Measurements from ENCODE around the gene C20orf144.
"Not testable (repeated sequence)": the region's sequence is repeated elsewhere in the genome, so short reads cannot be mapped to it uniquely, and the experiment has no call there.

C20orf144 gene

DNA sequence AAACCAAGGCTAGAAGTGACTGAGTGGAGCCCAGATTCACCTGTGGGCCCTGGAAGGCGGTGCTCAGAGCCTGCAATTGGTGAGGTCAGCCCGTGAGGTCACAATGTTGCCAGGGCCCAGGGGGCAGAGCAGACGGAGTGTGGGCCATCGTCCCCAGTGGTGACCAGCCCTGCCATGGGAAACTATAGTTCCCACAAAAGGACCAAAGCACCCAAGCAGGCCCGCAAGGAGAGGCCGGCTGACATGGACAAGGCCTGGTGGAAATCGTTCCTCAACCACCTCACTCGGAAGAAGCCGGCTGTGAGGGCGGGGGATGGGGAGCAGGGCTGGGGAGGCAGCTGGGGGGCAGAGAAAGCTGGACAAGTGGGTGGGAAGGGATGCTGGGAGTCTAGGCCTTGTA, at the start of gene C20orf144:
Gene C20orf144 (plus strand): TSS at position 156 of the 400 bp plus-strand sequence. CDS start 19 bp downstream, at position 175.
- DNase-seq: no peak

DNA sequence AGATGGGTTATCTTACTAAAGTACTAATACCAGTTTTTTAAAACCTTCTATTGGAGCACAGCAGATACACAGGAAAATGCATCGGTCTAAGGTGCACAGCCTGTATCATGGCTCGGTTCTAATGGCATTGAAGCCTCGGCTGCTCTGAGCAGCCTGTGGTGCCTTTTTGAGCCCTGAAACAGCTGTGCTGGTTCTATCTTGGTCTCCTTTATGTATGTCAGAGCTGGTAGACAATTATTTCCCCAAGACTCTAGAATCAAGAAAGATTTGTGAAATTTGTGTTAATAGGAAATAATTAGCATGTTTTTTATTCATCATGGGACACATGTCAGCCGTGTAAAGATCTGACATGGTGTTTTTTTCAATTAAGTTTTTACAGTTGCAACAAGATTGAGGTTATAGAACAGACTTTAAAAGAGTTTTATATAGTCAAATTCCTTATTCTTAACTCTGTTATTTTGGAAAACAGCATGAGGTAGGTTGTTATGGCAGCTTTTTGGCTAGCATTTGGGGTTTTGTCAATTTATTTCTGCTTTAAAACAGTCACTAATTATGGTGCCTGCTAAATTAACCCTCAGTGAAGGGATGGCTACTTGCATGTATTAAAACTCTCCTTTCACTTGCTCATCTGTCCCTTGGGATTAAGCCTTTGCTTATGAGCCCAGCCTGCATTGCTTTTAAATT, 40.3 kb upstream of the C20orf144 start:
- DNase-seq: no peak

- DNase-seq: no peak
Observed at GRCh38 chr20:33622705-33623365, 39.3 kb upstream of the C20orf144 start.

- no peak for DNase-seq
Observed at GRCh38 chr20:33624399-33624798, 37.7 kb upstream of the C20orf144 start.

DNA sequence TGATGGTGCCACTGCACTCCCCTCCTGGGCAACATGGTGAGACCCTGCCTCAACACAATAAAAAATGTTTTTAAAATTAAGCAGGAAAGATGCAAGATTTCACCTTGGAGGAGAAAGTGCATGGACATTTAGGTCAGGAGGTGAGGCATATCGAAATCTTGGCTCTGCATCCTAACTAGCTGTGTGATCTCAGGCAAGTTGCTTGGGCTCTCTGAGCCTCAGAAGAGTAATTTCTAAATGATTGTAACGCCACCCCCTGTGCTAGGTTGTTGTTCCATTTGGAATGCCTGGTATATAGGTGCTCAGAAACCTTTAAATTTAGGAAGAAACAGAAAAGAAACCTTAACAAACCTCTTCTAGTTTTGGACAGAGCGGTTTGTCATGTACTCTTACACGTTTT, 35.9 kb upstream of the C20orf144 start:
- no peak for DNase-seq

DNA sequence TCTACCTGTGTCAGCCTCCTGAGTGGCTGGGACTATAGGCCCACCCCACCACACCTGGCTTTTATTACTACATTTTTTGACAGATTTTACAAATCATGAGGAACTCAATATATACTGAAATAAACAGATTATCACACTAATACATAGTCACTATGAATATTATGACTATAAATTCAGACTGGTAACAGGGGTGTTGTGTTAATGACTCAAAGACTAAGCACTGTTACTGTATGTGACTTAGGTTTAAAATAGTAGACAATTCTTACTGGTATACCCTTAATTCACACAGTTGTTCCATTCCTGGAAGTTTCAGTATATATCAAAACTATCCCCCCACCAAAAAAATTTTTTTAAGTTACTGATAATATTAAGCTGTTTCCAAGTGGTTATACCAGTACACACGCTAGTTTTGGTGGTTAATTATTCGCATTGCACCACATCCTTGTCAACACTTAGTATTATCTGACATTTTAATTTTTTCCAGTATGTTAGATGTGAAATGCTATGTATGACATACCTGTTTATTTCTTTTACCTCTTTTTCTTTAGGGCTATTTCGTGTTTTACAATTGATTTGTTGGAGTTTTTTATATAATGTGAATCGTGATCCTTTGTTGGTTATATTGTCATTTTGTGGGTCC, 34.4 kb upstream of the C20orf144 start:
- no peak for DNase-seq

DNA sequence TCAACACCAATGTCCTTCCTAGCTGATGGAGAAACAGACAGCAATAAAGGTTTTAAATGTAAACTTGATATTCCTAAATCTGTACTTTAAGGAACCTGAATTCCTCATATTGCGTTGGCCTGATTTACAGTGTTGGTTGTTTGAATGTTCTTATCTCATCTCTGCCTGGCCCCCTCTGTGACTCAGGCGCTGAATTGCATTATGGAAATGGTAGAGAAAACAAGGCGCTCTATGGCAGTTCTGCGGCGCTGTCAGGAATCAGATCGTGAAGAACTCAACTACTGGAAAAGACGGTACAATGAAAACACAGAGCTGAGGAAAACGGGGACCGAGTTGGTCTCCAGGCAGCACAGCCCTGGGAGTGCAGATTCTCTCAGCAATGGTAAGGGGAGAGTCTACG, 32.6 kb upstream of the C20orf144 start:
- no peak for DNase-seq

DNA sequence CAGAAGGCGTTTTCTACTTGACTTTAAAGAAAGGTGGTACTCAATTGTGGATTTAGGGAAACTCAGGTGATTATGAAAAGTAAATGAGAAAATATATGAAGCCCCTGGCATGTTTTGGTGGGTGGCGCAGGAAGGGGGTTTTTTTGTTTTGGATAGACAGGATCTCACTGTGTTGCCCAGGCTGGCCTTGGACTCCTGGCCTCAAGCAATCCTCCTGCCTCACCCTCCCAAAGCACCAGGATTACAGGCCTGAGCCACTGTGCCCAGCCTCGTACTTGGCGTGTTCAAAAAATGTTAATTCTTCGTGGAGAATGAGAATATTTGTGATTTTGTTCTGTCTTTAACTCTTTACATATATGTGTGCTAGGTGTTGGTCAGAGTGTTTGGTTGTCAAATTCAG, 32.1 kb upstream of the C20orf144 start:
- no peak for DNase-seq

DNA sequence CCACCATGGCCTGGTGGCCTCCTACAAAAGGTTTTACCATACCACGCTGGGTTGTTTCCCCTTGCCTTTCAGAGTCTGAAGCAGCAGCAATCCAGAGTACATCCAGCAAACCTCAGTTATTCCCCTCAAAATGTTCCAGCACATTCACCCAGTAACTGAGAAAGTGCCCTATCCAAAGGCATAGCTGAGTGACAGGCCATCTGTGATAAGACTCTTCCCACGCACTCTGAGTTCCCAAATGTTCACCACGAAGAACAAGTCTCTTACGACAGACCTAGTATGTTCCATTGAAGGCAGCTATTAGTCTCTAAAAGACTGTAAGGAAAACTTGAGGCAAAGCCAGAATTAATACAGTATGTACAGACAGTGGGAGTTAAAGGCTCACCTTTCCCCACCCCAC, 31.6 kb upstream of the C20orf144 start:
- no peak for DNase-seq

GRCh38 chr20:33631910-33632309, 30.2 kb upstream of the C20orf144 start:
- not testable (repeated sequence) for DNase-seq

- DNase-seq: no peak
Observed at GRCh38 chr20:33635341-33635740, 26.8 kb upstream of the C20orf144 start.

DNA sequence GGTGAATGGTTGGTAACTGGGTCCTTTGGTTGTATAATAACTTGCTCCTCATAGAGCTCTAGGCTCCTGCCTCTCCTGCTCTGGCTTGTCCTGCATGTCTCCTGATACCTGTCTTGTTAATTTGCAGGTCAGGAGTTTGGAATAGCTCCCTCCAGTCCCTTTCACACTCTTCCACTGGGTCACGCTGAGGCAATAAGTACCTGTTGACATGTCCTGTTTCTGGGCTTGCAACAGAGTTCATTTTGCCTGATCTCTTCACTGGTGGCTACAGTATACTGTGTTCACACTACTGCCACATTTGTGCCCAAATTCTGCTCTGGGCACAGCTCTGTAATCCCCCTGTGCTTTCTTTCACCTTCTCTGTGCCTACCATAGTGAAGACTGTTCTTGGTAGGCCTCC, 25.4 kb upstream of the C20orf144 start:
- DNase-seq: no peak

- DNase-seq: no peak
Observed at GRCh38 chr20:33640287-33640686, 21.8 kb upstream of the C20orf144 start.

DNA sequence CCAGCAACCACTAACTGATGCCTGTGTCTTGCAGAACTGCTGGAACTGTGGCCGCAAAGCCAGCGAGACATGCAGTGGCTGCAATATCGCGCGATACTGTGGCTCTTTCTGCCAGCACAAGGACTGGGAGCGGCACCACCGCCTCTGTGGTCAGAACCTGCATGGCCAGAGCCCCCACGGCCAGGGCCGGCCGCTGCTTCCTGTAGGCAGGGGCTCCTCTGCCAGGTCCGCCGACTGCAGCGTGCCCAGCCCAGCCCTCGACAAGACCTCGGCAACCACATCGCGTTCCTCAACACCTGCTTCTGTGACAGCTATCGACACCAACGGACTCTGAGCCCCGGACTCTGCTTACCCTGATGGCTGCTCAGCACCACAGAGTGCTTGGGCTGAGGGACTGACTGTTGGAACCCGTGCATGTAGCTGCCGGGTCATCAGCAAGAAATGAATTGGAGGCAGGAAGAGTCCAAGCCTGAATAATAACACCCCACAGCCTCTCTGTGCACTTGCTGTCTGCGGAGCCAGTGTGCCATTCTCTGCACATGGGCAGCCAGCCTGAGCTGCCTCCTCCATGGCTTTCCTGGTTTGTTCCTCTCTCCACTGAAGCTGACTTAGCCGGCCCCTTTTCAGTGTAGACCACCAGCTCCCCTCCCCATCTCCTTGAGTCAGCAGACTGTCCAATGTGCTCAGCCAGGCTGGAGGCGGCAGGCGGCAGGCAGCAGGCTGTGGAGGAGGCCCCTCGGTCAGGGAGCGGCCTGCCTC, 17.6 kb upstream of the C20orf144 start:
- no peak for DNase-seq

GRCh38 chr20:33645072-33645358, 17.1 kb upstream of the C20orf144 start:
- DNase-seq: no peak

DNA sequence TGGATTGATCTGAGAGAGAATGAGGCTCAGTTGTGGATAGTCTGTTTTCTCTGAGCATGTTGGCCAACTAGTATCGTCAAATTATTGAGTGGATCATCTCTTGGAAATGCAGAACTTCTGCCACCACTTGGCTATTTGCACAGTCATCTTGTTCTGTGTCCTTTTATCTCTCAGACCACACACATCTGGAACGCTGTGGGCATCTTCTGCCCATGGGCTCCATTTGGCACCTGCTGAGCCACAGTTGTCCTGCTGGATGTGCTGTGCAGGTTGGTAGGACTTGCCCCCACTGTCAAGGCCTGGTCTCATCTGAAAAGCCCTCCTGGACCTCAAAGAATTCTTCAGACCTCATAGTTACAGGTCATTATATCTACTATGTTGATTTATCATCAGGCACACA, 16.7 kb upstream of the C20orf144 start:
- no peak for DNase-seq

GRCh38 chr20:33646191-33646590, 15.9 kb upstream of the C20orf144 start:
- DNase-seq: no peak

DNA sequence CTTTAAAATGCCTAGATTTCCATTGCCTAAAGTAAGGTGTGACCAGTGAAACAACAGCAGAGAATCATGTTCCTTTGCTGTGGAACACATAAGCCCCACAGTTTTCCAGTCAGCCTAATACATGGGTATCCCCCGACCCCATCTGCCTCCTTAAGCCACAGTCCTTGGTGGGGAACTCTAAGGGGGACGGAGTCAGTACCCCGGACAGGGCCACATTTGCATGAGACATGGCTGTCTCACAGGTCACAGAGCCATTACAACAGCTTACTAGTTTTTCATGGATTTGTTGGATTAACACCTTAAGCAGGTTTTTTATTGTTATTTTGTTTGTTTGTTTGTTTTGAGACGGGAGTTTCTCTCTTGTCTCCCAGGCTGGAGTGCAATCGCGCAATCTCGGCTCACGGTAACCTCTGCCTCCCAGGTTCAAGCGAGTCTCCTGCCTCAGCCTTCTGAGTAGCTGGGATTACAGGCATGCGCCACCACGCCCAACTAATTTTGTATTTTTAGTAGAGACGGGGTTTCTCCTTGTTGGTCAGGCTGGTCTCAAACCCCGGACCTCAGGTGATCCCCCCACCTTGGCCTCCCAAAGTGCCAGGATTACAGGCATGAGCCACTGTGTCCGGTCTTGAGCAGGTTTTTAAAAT, 15.0 kb upstream of the C20orf144 start:
- DNase-seq: not testable (repeated sequence)

- no peak for DNase-seq
Observed at GRCh38 chr20:33647603-33648395, 14.3 kb upstream of the C20orf144 start.

DNA sequence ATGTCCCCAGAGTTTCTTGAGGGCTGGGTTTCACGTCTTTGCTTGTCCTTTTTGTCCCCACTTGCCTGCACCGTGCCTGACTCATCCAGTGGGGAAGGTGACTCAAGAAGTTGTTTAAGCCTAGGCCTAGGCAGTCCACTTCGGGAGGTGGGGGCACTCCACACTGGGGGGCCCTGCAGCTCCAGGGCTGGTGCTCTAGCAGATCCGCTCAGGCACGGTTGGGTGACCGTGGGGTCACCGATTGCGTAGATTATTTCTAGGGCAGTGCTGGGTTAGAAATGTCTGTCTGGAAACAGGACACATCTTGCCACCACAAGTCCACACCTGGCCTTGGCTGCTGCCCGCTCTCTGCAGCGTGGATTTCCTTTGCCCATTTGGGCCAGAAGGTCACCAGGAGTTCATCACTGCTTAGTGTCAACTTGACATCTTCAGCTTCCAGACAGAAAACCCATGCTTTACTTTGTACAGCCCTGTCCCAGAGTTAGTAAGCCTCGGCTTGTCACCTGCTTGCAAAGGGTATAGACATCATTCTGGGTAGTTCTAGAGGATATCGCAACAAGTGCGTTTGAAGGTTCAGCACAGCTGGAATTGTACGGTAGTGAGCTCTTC, 13.6 kb upstream of the C20orf144 start:
- no peak for DNase-seq

DNA sequence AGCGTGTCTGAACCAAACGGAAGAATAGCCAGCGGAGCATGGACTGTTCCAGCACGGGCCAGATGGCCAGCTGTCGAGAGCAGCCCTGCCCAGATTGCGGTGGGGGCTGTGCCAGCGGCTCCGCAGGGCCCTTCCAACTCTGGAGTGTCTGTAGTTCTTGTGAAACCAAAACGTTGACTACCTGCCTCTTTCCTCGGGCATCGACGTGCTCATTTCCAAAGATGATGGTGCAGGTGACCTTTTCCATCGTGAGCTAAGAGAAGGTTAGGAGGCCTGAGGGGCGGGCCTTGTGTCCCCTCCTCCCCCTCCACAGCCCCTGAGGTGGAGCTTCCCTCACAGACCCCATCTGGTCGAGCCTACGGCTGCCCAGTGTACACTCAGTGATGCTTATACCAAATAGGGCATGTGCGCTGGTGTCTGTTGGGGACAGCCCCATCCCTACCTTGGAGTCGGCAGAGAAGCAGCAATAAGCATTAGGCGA, 12.9 kb upstream of the C20orf144 start:
- DNase-seq: no peak
